CD4-positive, alpha-beta memory T cell (primary cell): ENCODE measurements around the gene USP49. TPM values are rescaled to one million over a fixed set of nuclear protein-coding genes. Genes with fewer than 3 reads are reported as not detected.
A peak's percentile ranks its signal among the peaks of the same experiment; 100 is the strongest.

Experiments used
- CTCF ChIA-PET: fragments of 350-600 bp; sonication (Branson Sonifier 250); formaldehyde crosslinking; loops from one replicate; lab custom pipeline; 2021; ENCODE audit warnings: inconsistent platforms; ENCODE audit not compliant: partially characterized antibody; lab: Charles Lee
- POLR2A ChIA-PET: fragments of 350-600 bp; sonication (Branson Sonifier 250); formaldehyde crosslinking; loops from one replicate; lab custom pipeline; 2021; ENCODE audit not compliant: partially characterized antibody; lab: Charles Lee
- DNase-seq, 5 donors: peaks; one replicate each; pipeline versions ENCODE4 v3.0.0 to v3.0.0-alpha.2; 2020 to 2022; ENCODE audit warnings: mixed read lengths in 1 of 5
- H3K27ac ChIP-seq: one replicate; pipeline ENCODE4 v1.7.0; 2013; ENCODE audit warnings: low read depth, low read length
- H3K27me3 ChIP-seq: 2 replicates; pipeline ENCODE4 v1.7.0; 2013; ENCODE audit warnings: mild to moderate bottlenecking, low read length, moderate library complexity; ENCODE audit not compliant: insufficient read depth
- H3K36me3 ChIP-seq: 2 replicates; pipeline ENCODE4 v1.7.0; 2013; ENCODE audit warnings: mild to moderate bottlenecking, low read length, moderate library complexity; ENCODE audit not compliant: insufficient read depth
- H3K4me1 ChIP-seq: 2 replicates; pipeline ENCODE4 v1.7.0; 2013; ENCODE audit warnings: mild to moderate bottlenecking, low read length, moderate library complexity; ENCODE audit not compliant: insufficient read depth
- H3K4me3 ChIP-seq, 2 donors: one replicate each; pipeline ENCODE4 v1.7.0; 2013; ENCODE audit warnings: low read length in 2 of 2, mild to moderate bottlenecking in 1 of 2
- H3K9me3 ChIP-seq, 2 donors: one replicate each; pipeline ENCODE4 v1.7.0; 2013; ENCODE audit warnings: low read length in 2 of 2, control low read depth in 1 of 2; ENCODE audit not compliant: control insufficient read depth in 1 of 2
- H3K27ac Mint-ChIP-seq, 7 donors: one replicate each; pipeline ENCODE4 v1.8.0; 2020 to 2021; ENCODE audit warnings: mixed read lengths in 7 of 7, mild to moderate bottlenecking in 6 of 7, inconsistent platforms in 3 of 7, moderate library complexity in 3 of 7
- H3K27me3 Mint-ChIP-seq, 2 donors: one replicate each; pipeline ENCODE4 v1.8.0; 2020 to 2021; ENCODE audit warnings: mixed read lengths in 2 of 2
- H3K36me3 Mint-ChIP-seq, 2 donors: one replicate each; pipeline ENCODE4 v1.8.0; 2020 to 2021; ENCODE audit warnings: mixed read lengths in 2 of 2, inconsistent platforms in 1 of 2, mild to moderate bottlenecking in 1 of 2
- H3K4me1 Mint-ChIP-seq, 4 donors: one replicate each; pipeline ENCODE4 v1.8.0; 2020 to 2021; ENCODE audit warnings: mixed read lengths in 4 of 4, mild to moderate bottlenecking in 1 of 4
- H3K4me3 Mint-ChIP-seq, 8 donors: one replicate each; pipeline ENCODE4 v1.8.0; 2020 to 2021; ENCODE audit warnings: mixed read lengths in 8 of 8, mild to moderate bottlenecking in 7 of 8, moderate library complexity in 6 of 8, inconsistent platforms in 3 of 8
- H3K9me3 Mint-ChIP-seq, 8 donors: one replicate each; pipeline ENCODE4 v1.8.0; 2020 to 2021; ENCODE audit warnings: mixed read lengths in 8 of 8, mild to moderate bottlenecking in 5 of 8, inconsistent platforms in 3 of 8, moderate library complexity in 1 of 8
- intact Hi-C: fragments of 100-400 bp; cut with micrococcal nuclease; formaldehyde crosslinking; loops from one replicate; pipeline ENCODE4 v1.15.1; 2023
- polyA plus RNA-seq, 2 donors: library from polyadenylated mRNA; unstranded; fragments of 300-500 nt; fragmentation: Illumina TruSeq; gene quantifications; one replicate each; pipeline ENCODE4 v1.2.3, GENCODE V29; 2021
- total RNA-seq, 2 experiments: library from RNA; stranded (reverse); gene quantifications; one replicate each; pipeline ENCODE4 v1.2.3, GENCODE V29; 2021

USP49 gene
- total and polyA plus RNA-seq, 4 experiments from 2014 or later: 0.18 to 2.4 (median 1.1) TPM

DNA sequence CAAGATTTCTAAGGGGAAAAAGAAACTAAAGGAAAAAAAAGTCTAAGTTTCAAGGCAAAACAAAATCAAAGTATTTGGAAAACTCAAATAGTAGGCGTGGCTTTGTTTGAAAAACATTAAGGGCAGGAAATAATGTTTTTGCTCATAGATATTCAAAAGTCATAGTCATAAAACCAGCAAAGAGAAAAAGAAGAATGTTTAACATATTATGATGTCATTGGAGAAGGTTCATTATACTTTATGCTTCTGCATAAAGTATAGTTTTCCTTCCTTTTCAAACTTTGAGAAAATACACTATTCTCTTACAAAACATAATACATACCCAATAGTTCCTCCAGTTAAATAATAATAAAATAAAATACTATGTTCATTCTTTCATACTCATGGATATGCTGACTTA lies 13.7 kb downstream of the USP49 start:
- Mint-ChIP-seq H3K27ac (no peak overlapping the region), H3K27me3 (no peaks in the 10 kb centered on the region), H3K36me3 (no peaks in the 10 kb centered on the region), H3K4me3 (no peak overlapping the region), H3K4me1 (no peaks in the 10 kb centered on the region), H3K9me3 (no peaks in the 10 kb centered on the region)
- ChIA-PET CTCF (interaction anchor here (1.1 kb wide), 1 partner anchor 40 kb away, joined by 3 read pairs; the partner anchor contains the start of genes BYSL and MED20), POLR2A (no interaction called here)
- intact Hi-C loops: no loop called here
- Histone ChIP-seq H3K9me3 (no peaks in the 10 kb centered on the region), H3K27me3 (no peaks in the 10 kb centered on the region), H3K27ac (no peak overlapping the region), H3K36me3 (no peaks in the 10 kb centered on the region), H3K4me1 (no peaks in the 10 kb centered on the region), H3K4me3 (no peak overlapping the region)
- DNase-seq: no peak

DNA sequence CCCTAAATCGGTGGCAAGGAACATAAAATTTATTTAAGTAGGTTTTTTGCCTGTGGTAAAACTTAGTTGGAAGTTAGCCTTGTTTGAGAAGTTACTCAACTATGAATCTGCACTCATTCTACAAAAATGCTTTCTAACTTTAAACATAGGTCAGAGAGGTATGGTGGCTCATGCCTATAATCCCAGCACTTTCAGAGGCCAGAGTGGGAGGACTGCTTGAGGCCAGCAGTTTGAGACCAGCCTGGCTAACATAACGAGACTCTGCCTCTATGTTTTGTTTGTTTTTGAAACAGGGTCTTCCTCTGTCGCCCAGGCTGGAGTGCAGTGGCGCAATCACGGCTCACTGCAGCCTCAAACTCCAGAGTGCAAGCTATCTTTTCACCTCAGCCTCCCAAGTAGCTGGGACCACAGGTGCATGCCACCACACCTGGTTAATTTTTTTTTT lies 16.2 kb downstream of the USP49 start:
- Mint-ChIP-seq H3K4me3 (no peak overlapping the region), H3K36me3 (no peaks in the 10 kb centered on the region), H3K9me3 (no peaks in the 10 kb centered on the region), H3K27ac (peak overlapping the region in 1 of 7 donors; percentile 24), H3K27me3 (no peaks in the 10 kb centered on the region), H3K4me1 (no peaks in the 10 kb centered on the region)
- Histone ChIP-seq H3K27ac (no peak overlapping the region), H3K36me3 (no peaks in the 10 kb centered on the region), H3K4me1 (no peaks in the 10 kb centered on the region), H3K4me3 (no peak overlapping the region), H3K9me3 (no peaks in the 10 kb centered on the region), H3K27me3 (no peaks in the 10 kb centered on the region)
- DNase-seq: no peak
- intact Hi-C loops: no loop called here
- CTCF ChIA-PET: no interaction called here
- POLR2A ChIA-PET: no interaction called here

DNA sequence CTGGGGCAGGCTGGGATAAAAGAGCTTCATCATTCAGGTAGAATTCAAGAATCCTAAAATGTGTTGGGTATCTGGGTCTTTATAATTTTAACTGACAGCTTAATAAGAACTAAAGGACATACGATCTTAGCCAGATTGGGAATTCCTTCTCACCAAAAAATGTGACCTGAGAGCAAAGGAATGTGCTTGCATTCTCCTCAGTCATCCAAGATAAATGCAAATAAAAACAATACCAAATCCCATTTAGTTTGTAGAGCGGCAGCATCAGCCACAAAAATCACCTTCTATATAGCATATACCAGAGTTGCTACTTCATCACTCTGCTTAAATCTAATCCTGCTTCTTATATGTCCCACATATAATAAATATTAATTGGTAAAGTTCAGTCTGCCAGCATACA lies 16.9 kb downstream of the USP49 start:
- Mint-ChIP-seq H3K36me3 (no peaks in the 10 kb centered on the region), H3K27ac (no peak overlapping the region), H3K4me1 (no peaks in the 10 kb centered on the region), H3K4me3 (no peak overlapping the region), H3K9me3 (no peaks in the 10 kb centered on the region), H3K27me3 (no peaks in the 10 kb centered on the region)
- H3K4me1 ChIP-seq: no peaks in the 10 kb centered on the region
- H3K4me3 ChIP-seq: no peak overlapping the region
- ChIA-PET POLR2A (no interaction called here), CTCF (no interaction called here)
- intact Hi-C loops: no loop called here
- no peaks in the 10 kb centered on the region for H3K36me3 ChIP-seq
- H3K27ac ChIP-seq: no peak overlapping the region
- no peaks in the 10 kb centered on the region for H3K27me3 ChIP-seq
- no peaks in the 10 kb centered on the region for H3K9me3 ChIP-seq
- DNase-seq: no peak

DNA sequence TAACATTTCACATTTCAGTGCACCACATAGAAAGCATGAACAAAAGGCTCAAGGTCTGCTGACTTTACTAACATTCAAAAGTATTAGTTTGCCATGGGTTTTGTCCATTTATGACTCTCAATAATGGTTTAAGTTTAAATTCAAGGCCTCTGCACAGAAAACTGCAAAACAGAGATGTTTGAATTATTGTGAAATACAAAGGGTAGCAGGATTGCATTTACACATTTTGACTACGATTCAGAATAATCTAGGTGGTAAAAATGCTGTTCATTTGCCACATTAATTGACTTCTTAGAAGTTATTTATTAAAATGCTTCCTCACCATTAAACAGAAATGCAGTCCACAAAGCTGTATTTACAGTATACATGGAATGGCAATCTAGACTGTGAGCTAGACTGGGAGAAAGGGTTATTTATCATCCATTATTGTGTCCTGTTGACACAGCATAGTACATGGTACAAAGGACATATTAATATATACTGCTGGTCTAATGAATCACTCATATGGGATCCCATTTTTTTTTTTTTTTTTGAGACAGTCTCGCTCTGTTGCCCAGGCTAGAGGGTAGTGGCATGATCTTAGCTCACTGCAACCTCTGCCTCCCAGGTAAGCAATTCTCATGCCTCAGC lies 18.0 kb downstream of the USP49 start:
- H3K36me3 Mint-ChIP-seq: no peaks in the 10 kb centered on the region
- Histone ChIP-seq H3K36me3 (no peaks in the 10 kb centered on the region), H3K4me3 (no peak overlapping the region), H3K4me1 (no peaks in the 10 kb centered on the region), H3K27ac (no peak overlapping the region), H3K9me3 (no peaks in the 10 kb centered on the region), H3K27me3 (no peaks in the 10 kb centered on the region)
- H3K4me1 Mint-ChIP-seq: no peaks in the 10 kb centered on the region
- H3K27me3 Mint-ChIP-seq: no peaks in the 10 kb centered on the region
- H3K27ac Mint-ChIP-seq: no peak overlapping the region
- intact Hi-C loops: no loop called here
- H3K4me3 Mint-ChIP-seq: no peak overlapping the region
- POLR2A ChIA-PET: no interaction called here
- no peaks in the 10 kb centered on the region for H3K9me3 Mint-ChIP-seq
- CTCF ChIA-PET: no interaction called here
- DNase-seq: no peak

DNA sequence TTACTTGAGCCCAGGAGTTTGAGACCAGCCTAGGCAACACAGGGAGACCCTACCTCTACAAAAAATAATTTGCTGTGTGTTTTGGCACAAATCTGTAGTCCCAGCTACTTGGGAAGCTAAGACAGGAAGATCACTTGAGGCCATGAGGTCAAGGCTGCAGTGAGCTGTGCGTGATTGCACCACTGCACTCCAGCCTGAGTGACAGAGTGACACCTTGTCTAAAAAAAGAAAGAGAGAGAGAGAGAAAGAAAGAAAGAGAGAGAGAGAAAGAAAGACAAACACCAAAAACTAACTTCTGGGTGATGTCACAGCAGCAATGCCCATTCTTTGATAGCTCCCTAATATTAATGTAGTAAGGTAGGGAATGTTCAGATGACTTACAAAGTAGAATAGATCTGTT lies 20.4 kb downstream of the USP49 start:
- no peak overlapping the region for H3K4me3 ChIP-seq
- intact Hi-C loops: no loop called here
- H3K4me1 ChIP-seq: no peaks in the 10 kb centered on the region
- peaks cover 0 to 1% of the 10 kb centered on the region in 2 donors for H3K36me3 Mint-ChIP-seq
- CTCF ChIA-PET: interaction anchor here (1.1 kb wide), 1 partner anchor 165 kb away, joined by 3 read pairs; no protein-coding TSS in a partner anchor
- H3K4me1 Mint-ChIP-seq: no peaks in the 10 kb centered on the region
- no peaks in the 10 kb centered on the region for H3K9me3 Mint-ChIP-seq
- peak overlapping the region in 1 of 7 donors; percentile 53 for H3K27ac Mint-ChIP-seq
- no peaks in the 10 kb centered on the region for H3K9me3 ChIP-seq
- no peaks in the 10 kb centered on the region for H3K27me3 Mint-ChIP-seq
- no peaks in the 10 kb centered on the region for H3K27me3 ChIP-seq
- no peak overlapping the region for H3K4me3 Mint-ChIP-seq
- POLR2A ChIA-PET: interaction anchor here (0.6 kb wide), 1 partner anchor 50 kb away, joined by 3 read pairs; no protein-coding TSS in a partner anchor
- no peak overlapping the region for H3K27ac ChIP-seq
- no peak for DNase-seq
- H3K36me3 ChIP-seq: no peaks in the 10 kb centered on the region

DNA sequence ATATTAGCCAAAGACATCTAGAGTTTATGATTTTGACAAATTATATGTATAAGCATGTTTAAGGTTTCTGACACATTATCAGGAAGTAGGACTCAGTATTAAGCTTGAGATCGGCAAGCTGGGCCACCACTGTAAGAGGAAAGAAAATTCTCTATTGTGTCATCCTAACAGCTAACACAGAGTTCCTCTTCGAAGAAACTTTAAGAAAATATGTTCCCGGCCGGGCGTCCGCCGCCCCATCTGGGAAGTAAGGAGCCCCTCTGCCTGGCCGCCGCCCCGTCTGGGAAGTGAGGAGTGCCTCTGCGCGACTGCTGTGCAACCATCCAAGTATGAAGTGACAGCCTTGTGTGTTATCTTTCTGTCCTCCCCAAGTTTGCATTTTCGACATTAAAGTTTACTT lies 23.0 kb downstream of the USP49 start:
- Histone ChIP-seq H3K27me3 (no peaks in the 10 kb centered on the region), H3K4me3 (no peak overlapping the region), H3K4me1 (no peaks in the 10 kb centered on the region), H3K36me3 (no peaks in the 10 kb centered on the region), H3K27ac (no peak overlapping the region), H3K9me3 (no peaks in the 10 kb centered on the region)
- ChIA-PET CTCF (no interaction called here), POLR2A (no interaction called here)
- Mint-ChIP-seq H3K4me3 (no peak overlapping the region), H3K27ac (no peak overlapping the region), H3K27me3 (no peaks in the 10 kb centered on the region), H3K36me3 (peaks cover 0 to 1% of the 10 kb centered on the region in 2 donors), H3K4me1 (no peaks in the 10 kb centered on the region), H3K9me3 (no peaks in the 10 kb centered on the region)
- intact Hi-C loops: no loop called here
- DNase-seq: no peak

DNA sequence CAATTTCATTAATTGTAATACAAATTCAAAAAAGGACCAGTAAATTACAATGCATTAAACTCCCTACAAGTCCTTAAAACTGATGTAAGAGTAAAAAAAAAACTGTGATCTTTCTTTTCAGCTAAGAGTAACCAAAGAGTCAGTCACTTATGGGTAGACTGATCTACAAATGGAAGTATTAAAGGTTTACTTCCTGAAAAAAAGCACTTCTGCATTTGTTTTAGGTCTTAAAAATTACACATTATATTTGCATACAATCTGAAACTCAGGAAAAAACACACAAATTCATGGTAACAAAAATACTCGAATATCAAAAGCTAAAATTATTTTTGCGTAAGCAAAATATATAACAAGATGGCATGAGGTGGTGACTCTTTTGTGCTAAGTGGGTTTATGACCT lies 23.5 kb downstream of the USP49 start:
- Mint-ChIP-seq H3K36me3 (peaks cover 0 to 1% of the 10 kb centered on the region in 2 donors), H3K4me3 (no peak overlapping the region), H3K4me1 (no peaks in the 10 kb centered on the region), H3K9me3 (no peaks in the 10 kb centered on the region), H3K27me3 (no peaks in the 10 kb centered on the region), H3K27ac (no peak overlapping the region)
- POLR2A ChIA-PET: no interaction called here
- Histone ChIP-seq H3K36me3 (no peaks in the 10 kb centered on the region), H3K4me3 (no peak overlapping the region), H3K9me3 (no peaks in the 10 kb centered on the region), H3K27ac (no peak overlapping the region), H3K27me3 (no peaks in the 10 kb centered on the region), H3K4me1 (no peaks in the 10 kb centered on the region)
- CTCF ChIA-PET: no interaction called here
- intact Hi-C loops: no loop called here
- DNase-seq: no peak
